Ascending aorta (tissue), 2 donors: Measurements from ENCODE around the gene NUPR1. TPM values are rescaled to one million over a fixed set of nuclear protein-coding genes. Genes with fewer than 3 reads are reported as not detected.
"Not testable (repeated sequence)": the region's sequence is repeated elsewhere in the genome, so short reads cannot be mapped to it uniquely, and the experiment has no call there.

Source experiments
- DNase-seq, 2 donors: peaks; one replicate each; pipeline ENCODE4 v3.0.0-alpha.2; 2019; ENCODE audit warnings: low spot score in 2 of 2
- H3K27ac ChIP-seq, 2 donors: fragments of 200-600 bp; sonication (generic); one replicate each; pipeline ENCODE4 v1.5.1; 2016 to 2017; ENCODE audit warnings: mild to moderate bottlenecking in 1 of 2
- H3K27me3 ChIP-seq: fragments of 200-600 bp; sonication (generic); one replicate; pipeline ENCODE4 v1.5.1; 2017
- H3K36me3 ChIP-seq, 2 donors: fragments of 200-600 bp; sonication (generic); one replicate each; pipeline ENCODE4 v1.5.1; 2016
- H3K4me1 ChIP-seq, 2 donors: fragments of 200-600 bp; sonication (generic); one replicate each; pipeline ENCODE4 v1.5.1; 2016 to 2017; ENCODE audit warnings: mild to moderate bottlenecking in 1 of 2
- H3K4me3 ChIP-seq, 2 donors: fragments of 200-600 bp; sonication (generic); one replicate each; pipeline ENCODE4 v1.5.1; 2016 to 2017; ENCODE audit warnings: mild to moderate bottlenecking in 1 of 2
- H3K9me3 ChIP-seq, 2 donors: fragments of 200-600 bp; sonication (generic); one replicate each; pipeline ENCODE4 v1.5.1; 2016
- CTCF ChIP-seq, 3 experiments: fragments of 200-600 bp in 2 of 3; fragments of 450-650 bp in 1 of 3; sonication (generic) in 2 of 3; IDR thresholded peaks; one replicate each; pipeline ENCODE4 v1.5.1; 2016 to 2019; ENCODE audit warnings: antibody characterized with exemption in 3 of 3, mild to moderate bottlenecking in 1 of 3, moderate library complexity in 1 of 3
- intact Hi-C: fragments of 100-400 bp; cut with DNase I; formaldehyde crosslinking; loops from one replicate; pipeline ENCODE4 v1.15.1; 2023
- total RNA-seq: library from RNA; depleted of rRNA; stranded (reverse); fragments of >200 nt; gene quantifications from one replicate; pipeline ENCODE4 v1.1.0, GENCODE V29; 2016

The NUPR1 gene
- total RNA-seq, 1 donor from 2014 or later = 290 TPM

- Histone ChIP-seq H3K4me3 (no peak overlapping the region), H3K36me3 (peaks cover 0 to 5% of the 10 kb centered on the region in 2 donors), H3K4me1 (no peaks in the 10 kb centered on the region), H3K27me3 (no peaks in the 10 kb centered on the region), H3K9me3 (peaks cover 0 to 7% of the 10 kb centered on the region in 2 donors), H3K27ac (no peak overlapping the region)
- TF ChIP-seq CTCF (IDR thresholded peaks at IDR 0.05) = no peak
- intact Hi-C loops = no loop called here
- DNase-seq = no peak
Observed at GRCh38 chr16:28569021-28569420, 30.2 kb upstream of the NUPR1 start.

GRCh38 chr16:28567292-28567691, 28.5 kb upstream of the NUPR1 start:
- intact Hi-C loops = no loop called here
- H3K36me3 ChIP-seq = peaks cover 0 to 5% of the 10 kb centered on the region in 2 donors
- peaks cover 0 to 7% of the 10 kb centered on the region in 2 donors for H3K9me3 ChIP-seq
- no peak for DNase-seq
- H3K27me3 ChIP-seq = no peaks in the 10 kb centered on the region
- no peak overlapping the region for H3K4me3 ChIP-seq
- H3K27ac ChIP-seq = no peak overlapping the region
- no peaks in the 10 kb centered on the region for H3K4me1 ChIP-seq
- TF ChIP-seq CTCF (IDR thresholded peaks at IDR 0.05) = no peak

GRCh38 chr16:28566233-28566925, 27.6 kb upstream of the NUPR1 start:
- DNase-seq, H3K27me3 ChIP-seq, H3K4me1 ChIP-seq: not testable (repeated sequence)

GRCh38 chr16:28563218-28563617, 24.4 kb upstream of the NUPR1 start:
- H3K4me3 ChIP-seq = no peak overlapping the region
- peaks cover 3 to 8% of the 10 kb centered on the region in 2 donors for H3K36me3 ChIP-seq
- TF ChIP-seq CTCF (IDR thresholded peaks at IDR 0.05) = no peak
- intact Hi-C loops = no loop called here
- DNase-seq = no peak
- H3K27ac ChIP-seq = no peak overlapping the region
- peaks cover 0 to 7% of the 10 kb centered on the region in 2 donors for H3K9me3 ChIP-seq
- H3K4me1 ChIP-seq = no peaks in the 10 kb centered on the region
- no peaks in the 10 kb centered on the region for H3K27me3 ChIP-seq

More at GRCh38 chr16:28566233-28566925, 27.6 kb upstream of the NUPR1 start:
- intact Hi-C loops, H3K9me3 ChIP-seq, H3K4me3 ChIP-seq, H3K27ac ChIP-seq, H3K36me3 ChIP-seq: not testable (repeated sequence)

- intact Hi-C loops = no loop called here
- H3K36me3 ChIP-seq = peaks cover 10 to 13% of the 10 kb centered on the region in 2 donors
- no peaks in the 10 kb centered on the region for H3K27me3 ChIP-seq
- TF ChIP-seq CTCF (IDR thresholded peaks at IDR 0.05) = no peak
- H3K4me3 ChIP-seq = no peak overlapping the region
- no peak overlapping the region for H3K27ac ChIP-seq
- peaks cover 0 to 2% of the 10 kb centered on the region in 2 donors for H3K9me3 ChIP-seq
- no peak for DNase-seq
- H3K4me1 ChIP-seq = no peaks in the 10 kb centered on the region
Observed at GRCh38 chr16:28562199-28562598, 23.4 kb upstream of the NUPR1 start.

- no peak for DNase-seq
- no peak for TF ChIP-seq CTCF (IDR thresholded peaks at IDR 0.05)
- Histone ChIP-seq H3K27ac (no peak overlapping the region), H3K36me3 (peaks cover 15 to 18% of the 10 kb centered on the region in 2 donors), H3K4me1 (no peaks in the 10 kb centered on the region), H3K9me3 (no peaks in the 10 kb centered on the region), H3K4me3 (no peak overlapping the region), H3K27me3 (no peaks in the 10 kb centered on the region)
- intact Hi-C loops = no loop called here
Observed at GRCh38 chr16:28561557-28562187, 22.9 kb upstream of the NUPR1 start.
